Hepatocyte (in vitro differentiated cells): Measurements from ENCODE around the gene HMG20A. TPM values are rescaled to one million over a fixed set of nuclear protein-coding genes. Genes with fewer than 3 reads are reported as not detected.
A peak's percentile ranks its signal among the peaks of the same experiment; 100 is the strongest.

Source experiments
- DNase-seq: peaks from one replicate; pipeline ENCODE4 v3.0.0-alpha.2; 2016; ENCODE audit warnings: low spot score
- H2AFZ ChIP-seq: fragments of 200-600 bp; sonication (generic); 2 replicates; pipeline ENCODE4 v1.6.0; 2016; ENCODE audit warnings: antibody characterized with exemption, mild to moderate bottlenecking
- H3K27ac ChIP-seq: fragments of 200-600 bp; sonication (generic); 2 replicates; pipeline ENCODE4 v1.5.1; 2016; ENCODE audit warnings: mild to moderate bottlenecking
- H3K27me3 ChIP-seq: fragments of 200-600 bp; sonication (generic); 2 replicates; pipeline ENCODE4 v1.6.1; 2016
- H3K36me3 ChIP-seq: fragments of 200-600 bp; sonication (generic); replicated peaks from 2 replicates; pipeline ENCODE4 v1.5.1; 2016; ENCODE audit warnings: low read depth; ENCODE audit not compliant: insufficient read depth
- H3K4me1 ChIP-seq: fragments of 200-600 bp; sonication (generic); 2 replicates; pipeline ENCODE4 v1.5.1; 2016; ENCODE audit warnings: mild to moderate bottlenecking, moderate library complexity; ENCODE audit not compliant: insufficient read depth
- H3K4me2 ChIP-seq: fragments of 200-600 bp; sonication (generic); 2 replicates; pipeline ENCODE4 v1.6.0; 2016
- H3K4me3 ChIP-seq: fragments of 200-600 bp; sonication (generic); 2 replicates; pipeline ENCODE4 v1.5.1; 2016; ENCODE audit warnings: mild to moderate bottlenecking
- H3K79me2 ChIP-seq: fragments of 200-600 bp; sonication (generic); 2 replicates; pipeline ENCODE4 v1.6.0; 2017; ENCODE audit warnings: mild to moderate bottlenecking
- H3K9me2 ChIP-seq: fragments of 200-600 bp; sonication (generic); replicated peaks from 2 replicates; pipeline ENCODE4 v1.6.0; 2017; ENCODE audit warnings: mild to moderate bottlenecking; ENCODE audit not compliant: insufficient read depth
- H3K9me3 ChIP-seq: fragments of 200-600 bp; sonication (generic); 2 replicates; pipeline ENCODE4 v1.5.1; 2016; ENCODE audit warnings: low read depth, mild to moderate bottlenecking
- H4K20me1 ChIP-seq: fragments of 200-600 bp; sonication (generic); 2 replicates; pipeline ENCODE4 v1.6.0; 2016; ENCODE audit warnings: mild to moderate bottlenecking; ENCODE audit not compliant: insufficient read depth, poor library complexity, severe bottlenecking
- EZH2 ChIP-seq: fragments of 200-600 bp; sonication (generic); IDR thresholded peaks from 2 replicates; pipeline ENCODE4 v1.6.1; 2016; ENCODE audit warnings: antibody characterized with exemption, mild to moderate bottlenecking, borderline replicate concordance
- EZH2phosphoT487 ChIP-seq: fragments of 200-600 bp; sonication (generic); IDR thresholded peaks from one replicate; pipeline ENCODE4 v1.6.1; 2018; ENCODE audit warnings: antibody characterized with exemption, mild to moderate bottlenecking, low read depth, moderate library complexity; ENCODE audit not compliant: unreplicated experiment, severe bottlenecking
- WGBS: methylation state at CpG from one replicate; pipeline ENCODE4 v1.1.6; 2016; ENCODE audit warnings: low lambda C conversion rate; ENCODE audit errors: missing lambda C conversion rate; 5-methylcytosine and 5-hydroxymethylcytosine counted together
- polyA plus RNA-seq: library from polyadenylated mRNA; unstranded; fragments of >200 nt; fragmentation: Nextera tagmentation; extraction: Ambion mirVana; gene quantifications from 2 replicates; pipeline ENCODE4 v1.2.1, GENCODE V29; 2016
- total RNA-seq: library from RNA; depleted of rRNA; stranded (reverse); fragments of >200 nt; gene quantifications from 2 replicates; pipeline ENCODE4 v1.2.3, GENCODE V29; 2014
- TF ChIP-seq, protein P1 (sequence below): fragments of 200-600 bp; sonication (generic); IDR thresholded peaks from 2 replicates; pipeline ENCODE4 v1.5.1; 2016; ENCODE audit warnings: antibody characterized with exemption, mild to moderate bottlenecking; ENCODE audit not compliant: poor library complexity

Gene HMG20A
- total and polyA plus RNA-seq, 2 experiments from 2014 or later, result 20.3 to 35.0 TPM

DNA sequence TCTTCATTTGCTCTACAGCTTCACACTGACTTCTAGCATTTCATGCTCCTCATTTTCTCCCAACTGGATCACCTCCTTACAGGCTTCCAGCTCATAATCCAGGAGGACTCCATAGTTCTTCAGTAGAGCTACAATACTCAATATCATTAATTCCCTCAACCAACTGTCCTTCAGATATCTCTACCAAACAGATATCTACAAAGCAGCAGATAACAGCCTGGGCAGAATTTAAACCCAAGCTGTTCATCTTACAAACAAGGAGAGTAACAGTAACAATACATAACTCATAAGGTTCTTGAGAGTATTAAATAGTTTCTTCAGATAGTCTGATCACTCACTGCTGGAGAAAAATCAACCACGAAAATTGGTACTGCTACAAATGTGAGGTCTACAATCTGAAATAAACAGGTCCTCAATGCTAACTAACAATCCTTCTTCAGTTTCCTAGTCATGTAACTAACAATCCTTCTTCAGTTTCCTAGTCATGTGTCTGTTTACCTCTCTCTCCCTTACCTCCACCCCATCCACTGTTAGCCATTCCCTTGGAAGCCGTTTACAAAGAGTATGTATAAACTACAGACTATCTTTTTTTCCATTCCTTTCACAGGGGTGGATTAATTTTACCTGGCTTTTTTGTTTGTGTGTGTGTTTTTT is 5.8 kb upstream of the HMG20A start:
- no peaks in the 10 kb centered on the region for H3K9me2 ChIP-seq
- peaks cover 4% of the 10 kb centered on the region for H4K20me1 ChIP-seq
- no peaks in the 10 kb centered on the region for H3K36me3 ChIP-seq
- no peaks in the 10 kb centered on the region for H3K9me3 ChIP-seq
- H3K27me3 ChIP-seq, result no peaks in the 10 kb centered on the region
- no peak overlapping the region for H3K27ac ChIP-seq
- 82% methylated on average over 2 of the region's 2 CpGs for WGBS
- no peak for DNase-seq
- no peak overlapping the region for H3K4me2 ChIP-seq
- no peak overlapping the region for H2AFZ ChIP-seq
- H3K4me3 ChIP-seq, result no peak overlapping the region
- peaks cover 8% of the 10 kb centered on the region for H3K4me1 ChIP-seq
- TF ChIP-seq, protein P1, sequence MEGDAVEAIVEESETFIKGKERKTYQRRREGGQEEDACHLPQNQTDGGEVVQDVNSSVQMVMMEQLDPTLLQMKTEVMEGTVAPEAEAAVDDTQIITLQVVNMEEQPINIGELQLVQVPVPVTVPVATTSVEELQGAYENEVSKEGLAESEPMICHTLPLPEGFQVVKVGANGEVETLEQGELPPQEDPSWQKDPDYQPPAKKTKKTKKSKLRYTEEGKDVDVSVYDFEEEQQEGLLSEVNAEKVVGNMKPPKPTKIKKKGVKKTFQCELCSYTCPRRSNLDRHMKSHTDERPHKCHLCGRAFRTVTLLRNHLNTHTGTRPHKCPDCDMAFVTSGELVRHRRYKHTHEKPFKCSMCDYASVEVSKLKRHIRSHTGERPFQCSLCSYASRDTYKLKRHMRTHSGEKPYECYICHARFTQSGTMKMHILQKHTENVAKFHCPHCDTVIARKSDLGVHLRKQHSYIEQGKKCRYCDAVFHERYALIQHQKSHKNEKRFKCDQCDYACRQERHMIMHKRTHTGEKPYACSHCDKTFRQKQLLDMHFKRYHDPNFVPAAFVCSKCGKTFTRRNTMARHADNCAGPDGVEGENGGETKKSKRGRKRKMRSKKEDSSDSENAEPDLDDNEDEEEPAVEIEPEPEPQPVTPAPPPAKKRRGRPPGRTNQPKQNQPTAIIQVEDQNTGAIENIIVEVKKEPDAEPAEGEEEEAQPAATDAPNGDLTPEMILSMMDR, result no peak
- TF ChIP-seq EZH2 (no peak), EZH2phosphoT487 (no peak)
- peaks cover 91% of the 10 kb centered on the region for H3K79me2 ChIP-seq

DNA sequence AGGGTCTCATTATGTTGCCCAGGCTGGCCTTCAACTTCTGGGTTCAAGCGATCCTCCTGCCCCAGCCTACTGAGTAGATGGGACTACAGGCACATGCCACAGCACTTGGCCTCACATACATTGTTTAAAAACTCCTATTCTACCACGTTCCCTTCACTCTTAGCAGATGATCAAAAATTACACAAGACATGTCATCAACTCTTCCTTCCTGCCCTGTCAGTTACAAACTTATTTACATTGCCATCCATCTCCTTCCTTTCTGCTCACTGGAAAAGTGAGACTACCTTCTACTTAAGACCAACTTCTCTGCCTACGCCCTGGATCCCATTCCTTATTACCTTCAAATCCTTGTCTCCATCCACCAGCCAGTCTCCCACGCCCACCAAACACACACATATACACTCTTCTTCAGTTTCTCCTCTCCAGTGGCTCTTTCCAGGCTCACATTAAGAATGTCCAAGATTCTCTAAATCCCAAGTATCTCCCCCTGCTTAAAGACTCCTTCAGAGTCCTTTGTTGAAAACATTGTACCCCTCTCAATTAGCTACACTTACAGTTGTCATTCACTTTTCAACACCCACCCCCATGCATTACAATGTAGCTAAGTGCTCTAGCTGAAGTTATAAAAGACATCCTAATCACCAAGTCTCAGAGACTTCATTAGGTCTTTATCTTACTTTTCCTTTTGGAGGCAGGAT is 5.1 kb upstream of the HMG20A start:
- peaks cover 85% of the 10 kb centered on the region for H3K79me2 ChIP-seq
- H3K9me3 ChIP-seq, result no peaks in the 10 kb centered on the region
- no peak overlapping the region for H3K4me2 ChIP-seq
- no peaks in the 10 kb centered on the region for H3K27me3 ChIP-seq
- no peak overlapping the region for H2AFZ ChIP-seq
- H4K20me1 ChIP-seq, result peaks cover 4% of the 10 kb centered on the region
- H3K9me2 ChIP-seq, result no peaks in the 10 kb centered on the region
- H3K27ac ChIP-seq, result no peak overlapping the region
- H3K36me3 ChIP-seq, result no peaks in the 10 kb centered on the region
- 96% methylated on average over 4 of the region's 4 CpGs for WGBS
- peaks cover 7% of the 10 kb centered on the region for H3K4me1 ChIP-seq
- TF ChIP-seq EZH2phosphoT487 (no peak), EZH2 (no peak)
- H3K4me3 ChIP-seq, result no peak overlapping the region
- no peak for DNase-seq

DNA sequence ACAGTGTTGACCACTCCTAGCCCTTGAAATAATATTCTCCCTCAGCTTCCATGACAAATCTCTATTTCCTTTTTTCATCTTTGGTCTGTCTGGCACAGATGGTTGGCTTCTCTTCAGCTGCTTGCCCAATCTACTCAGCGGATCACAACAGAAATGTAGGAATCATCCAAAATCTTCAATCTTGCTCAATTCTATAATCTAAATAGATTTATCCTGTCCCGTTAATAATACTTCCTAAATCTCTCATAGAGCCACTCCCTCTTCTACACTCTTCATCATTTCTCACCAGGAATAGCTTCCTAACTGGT is 4.6 kb upstream of the HMG20A start:
- WGBS, result 72% methylated on average over 2 of the region's 2 CpGs
- H3K4me1 ChIP-seq, result peaks cover 4% of the 10 kb centered on the region
- no peak overlapping the region for H3K27ac ChIP-seq
- no peaks in the 10 kb centered on the region for H3K9me3 ChIP-seq
- peaks cover 4% of the 10 kb centered on the region for H4K20me1 ChIP-seq
- H3K27me3 ChIP-seq, result no peaks in the 10 kb centered on the region
- peaks cover 80% of the 10 kb centered on the region for H3K79me2 ChIP-seq
- H3K4me2 ChIP-seq, result no peak overlapping the region
- no peak for DNase-seq
- no peak overlapping the region for H3K4me3 ChIP-seq
- H2AFZ ChIP-seq, result no peak overlapping the region
- no peaks in the 10 kb centered on the region for H3K9me2 ChIP-seq
- TF ChIP-seq, protein P1, result no peak
- TF ChIP-seq EZH2 (no peak), EZH2phosphoT487 (no peak)
- no peaks in the 10 kb centered on the region for H3K36me3 ChIP-seq

DNA sequence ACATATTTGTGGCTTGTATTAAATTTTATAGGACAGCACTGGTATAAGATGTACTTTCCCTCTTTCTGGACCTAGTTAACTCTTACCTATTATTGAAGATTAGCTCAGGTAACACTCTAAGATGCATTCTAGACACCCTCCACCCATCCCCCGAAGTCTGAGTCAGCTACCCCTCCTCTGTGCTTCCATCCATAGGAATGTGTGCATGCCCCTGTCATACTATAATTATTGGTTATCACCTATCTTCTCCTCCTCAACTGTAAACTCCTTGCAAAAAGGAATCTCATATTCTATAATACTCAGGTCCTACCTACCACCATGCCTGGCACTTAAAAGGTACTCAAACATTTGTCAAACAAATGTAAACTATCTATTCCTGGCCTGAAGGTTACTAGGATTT is 3.7 kb upstream of the HMG20A start:
- Histone ChIP-seq H4K20me1 (peaks cover 8% of the 10 kb centered on the region), H3K79me2 (peaks cover 83% of the 10 kb centered on the region), H3K4me1 (peaks cover 4% of the 10 kb centered on the region), H2AFZ (no peak overlapping the region), H3K27ac (no peak overlapping the region), H3K9me2 (no peaks in the 10 kb centered on the region), H3K4me3 (no peak overlapping the region), H3K9me3 (no peaks in the 10 kb centered on the region), H3K4me2 (peak overlapping the region; percentile 78), H3K36me3 (no peaks in the 10 kb centered on the region), H3K27me3 (no peaks in the 10 kb centered on the region)
- TF ChIP-seq, protein P1, result no peak
- TF ChIP-seq EZH2phosphoT487 (no peak), EZH2 (no peak)
- no peak for DNase-seq
- WGBS, result 0% methylated on average over 1 of the region's 1 CpG
